Activated naive CD8-positive, alpha-beta T cell treated with anti-CD3 and anti-CD28 coated beads, Interleukin-2, amount 50 U/mL, for 16 hours (primary cell): ENCODE data around the gene PTPRO.

ENCODE experiments used
- DNase-seq: peaks from one replicate; pipeline ENCODE4 v3.0.0-alpha.2; 2020; ENCODE audit warnings: low read depth, low spot score

Gene PTPRO

DNA sequence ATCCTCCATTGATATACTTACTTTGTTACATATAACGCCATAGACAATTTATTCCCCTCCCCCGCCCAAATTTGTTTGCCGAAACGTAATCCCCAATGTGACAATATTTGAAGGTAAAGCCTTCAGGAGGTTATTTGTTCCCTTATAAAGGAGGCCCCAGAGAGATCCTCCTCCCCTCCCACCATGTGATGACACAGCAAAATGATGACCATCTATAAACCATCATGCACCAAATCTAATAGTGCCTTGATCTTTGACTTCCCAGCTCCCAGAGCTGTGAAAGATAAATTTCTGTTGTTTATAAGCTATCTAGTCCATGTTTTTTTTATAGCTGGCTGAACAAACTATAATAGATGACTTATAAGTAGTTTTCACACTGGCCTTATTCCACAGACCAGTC is 122.2 kb downstream of the PTPRO start:
- DNase-seq = no peak

GRCh38 chr12:15446807-15447206 is 124.5 kb downstream of the PTPRO start:
- no peak for DNase-seq

DNA sequence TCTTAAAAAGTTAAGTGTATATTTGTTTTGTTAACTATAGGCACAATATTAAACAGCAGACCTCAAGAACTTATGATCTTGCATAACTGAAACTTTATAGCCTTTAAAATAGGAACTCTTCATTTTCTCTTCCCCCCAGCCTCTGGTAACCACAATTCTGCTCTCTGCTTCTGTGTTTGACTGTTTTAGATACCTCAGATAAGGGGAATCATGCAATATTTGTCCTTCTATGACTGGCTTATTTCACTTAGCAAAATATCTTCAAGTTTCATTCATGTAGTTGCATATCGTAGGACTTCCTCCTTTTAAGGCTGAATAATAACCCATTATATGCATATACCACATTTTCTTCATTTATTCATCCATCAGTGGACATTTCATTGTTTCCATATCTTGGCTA is 131.3 kb downstream of the PTPRO start:
- DNase-seq = no peak

DNA sequence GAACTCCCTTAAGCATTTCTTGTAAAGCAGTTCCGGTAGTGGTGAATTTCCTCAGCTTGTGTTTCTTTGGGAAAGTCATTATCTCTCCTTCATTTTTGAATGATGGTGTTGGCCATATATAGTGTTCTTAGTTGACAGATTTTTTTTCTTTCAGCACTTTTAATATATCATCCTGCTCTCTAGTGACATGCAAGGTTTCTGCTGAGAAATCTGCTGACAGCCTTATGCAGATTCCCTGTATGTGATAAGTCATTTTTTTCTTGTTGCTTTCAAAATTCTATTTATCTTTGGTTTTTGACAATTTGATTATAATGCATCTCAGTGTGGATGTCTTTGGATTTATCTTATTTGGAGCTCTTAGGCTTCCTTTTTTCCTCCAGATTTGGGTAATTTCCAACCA is 135.7 kb downstream of the PTPRO start:
- DNase-seq = no peak

DNA sequence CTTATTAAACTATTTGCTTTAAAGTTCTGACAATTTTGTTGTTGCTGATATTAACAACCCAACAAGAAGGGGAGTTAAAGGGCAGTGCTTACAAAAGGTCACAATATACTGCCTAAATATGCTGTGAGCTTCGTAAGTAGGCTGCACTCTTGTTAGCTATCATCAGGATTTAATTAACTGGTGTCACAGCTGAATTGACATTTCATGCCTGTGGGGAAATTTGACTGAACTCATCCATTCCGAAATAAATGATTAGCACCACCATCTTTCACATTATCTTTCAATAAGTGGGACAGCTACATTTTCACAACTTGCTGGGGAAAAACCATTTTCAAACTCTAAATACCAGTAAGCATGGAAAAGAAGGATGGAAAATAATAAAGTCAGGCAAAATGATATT is 146.6 kb downstream of the PTPRO start:
- no peak for DNase-seq

GRCh38 chr12:15469356-15469755 is 147.0 kb downstream of the PTPRO start:
- no peak for DNase-seq

- no peak for DNase-seq
These were observed 149.7 kb downstream of the PTPRO start for GRCh38 chr12:15472036-15472435.

GRCh38 chr12:15474766-15475165 is 152.5 kb downstream of the PTPRO start:
- DNase-seq = no peak

DNA sequence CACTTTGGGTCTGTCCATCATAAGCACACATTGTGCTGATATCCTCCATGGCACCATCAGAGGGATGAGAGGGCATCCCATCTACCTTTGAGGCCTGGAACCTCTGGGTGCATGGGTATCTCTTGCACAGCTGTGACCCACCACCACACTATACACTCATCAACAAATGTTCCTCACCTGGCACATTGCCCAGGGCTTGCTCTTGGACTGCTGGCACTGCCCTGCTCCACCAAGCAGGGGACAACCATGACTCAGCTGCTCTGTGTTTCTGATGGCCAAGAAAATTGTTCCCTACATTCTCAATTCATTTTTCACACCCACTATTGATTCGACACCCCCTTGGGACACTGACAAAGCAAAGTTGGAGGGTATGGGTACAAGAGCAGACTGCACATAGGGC is 155.5 kb downstream of the PTPRO start:
- DNase-seq = no peak

DNA sequence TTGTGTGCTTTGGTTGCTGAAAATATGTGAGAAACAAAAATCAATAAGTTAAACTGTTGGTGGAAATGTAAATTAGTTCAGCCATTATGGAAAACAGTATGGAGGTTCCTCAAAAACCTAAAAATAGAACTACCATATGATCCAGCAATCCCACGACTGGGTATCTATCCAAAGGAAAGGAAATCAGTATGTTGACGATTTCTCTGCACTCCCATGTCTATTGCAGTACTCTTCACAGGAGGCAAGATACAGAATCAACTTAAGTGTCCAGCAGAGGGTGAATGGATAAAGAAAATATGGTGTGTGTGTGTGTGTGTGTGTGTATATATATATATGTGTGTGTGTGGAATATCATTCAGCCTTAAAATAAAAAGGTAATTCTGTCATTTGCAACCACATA is 159.5 kb downstream of the PTPRO start:
- DNase-seq = no peak

- DNase-seq = no peak
These were observed 163.2 kb downstream of the PTPRO start for GRCh38 chr12:15485466-15485865.

DNA sequence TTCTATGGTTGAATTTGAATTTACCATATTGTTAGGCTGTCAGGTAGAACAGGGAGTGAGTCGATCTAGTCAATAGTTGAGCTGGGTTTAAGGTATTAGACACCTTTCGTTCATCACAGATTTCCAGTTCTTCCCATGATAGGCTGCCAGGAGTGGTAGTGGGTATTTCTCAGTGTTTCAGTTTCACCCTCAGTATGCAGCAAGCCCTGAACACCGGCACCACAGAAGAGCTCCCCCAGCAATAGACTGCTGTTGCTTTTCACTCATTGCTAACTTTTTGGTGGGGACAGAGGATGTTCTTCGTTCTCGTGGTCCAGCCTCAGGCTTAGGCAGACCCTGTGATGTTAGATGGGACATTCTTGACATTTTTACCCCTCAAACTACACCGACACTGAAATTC is 164.6 kb downstream of the PTPRO start:
- DNase-seq = no peak

DNA sequence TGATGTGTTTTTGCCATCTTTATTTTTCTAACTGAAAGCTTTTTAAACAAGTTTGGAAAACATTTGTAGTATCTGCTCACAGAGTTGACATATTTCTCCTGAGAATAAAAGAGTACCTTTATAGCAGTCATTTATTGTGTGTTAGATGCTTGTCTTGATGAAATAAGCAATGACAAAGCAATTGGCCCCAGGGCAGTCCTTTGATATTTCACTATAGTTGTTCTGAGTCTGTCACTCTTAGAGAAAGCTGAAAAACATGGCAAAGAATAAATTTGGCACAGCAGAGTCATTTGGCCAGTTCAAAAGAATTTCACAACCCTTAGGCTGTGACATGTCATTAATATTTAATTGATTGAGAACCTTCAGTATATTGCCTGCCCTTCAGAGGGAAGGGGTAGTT is 166.2 kb downstream of the PTPRO start:
- DNase-seq = no peak

DNA sequence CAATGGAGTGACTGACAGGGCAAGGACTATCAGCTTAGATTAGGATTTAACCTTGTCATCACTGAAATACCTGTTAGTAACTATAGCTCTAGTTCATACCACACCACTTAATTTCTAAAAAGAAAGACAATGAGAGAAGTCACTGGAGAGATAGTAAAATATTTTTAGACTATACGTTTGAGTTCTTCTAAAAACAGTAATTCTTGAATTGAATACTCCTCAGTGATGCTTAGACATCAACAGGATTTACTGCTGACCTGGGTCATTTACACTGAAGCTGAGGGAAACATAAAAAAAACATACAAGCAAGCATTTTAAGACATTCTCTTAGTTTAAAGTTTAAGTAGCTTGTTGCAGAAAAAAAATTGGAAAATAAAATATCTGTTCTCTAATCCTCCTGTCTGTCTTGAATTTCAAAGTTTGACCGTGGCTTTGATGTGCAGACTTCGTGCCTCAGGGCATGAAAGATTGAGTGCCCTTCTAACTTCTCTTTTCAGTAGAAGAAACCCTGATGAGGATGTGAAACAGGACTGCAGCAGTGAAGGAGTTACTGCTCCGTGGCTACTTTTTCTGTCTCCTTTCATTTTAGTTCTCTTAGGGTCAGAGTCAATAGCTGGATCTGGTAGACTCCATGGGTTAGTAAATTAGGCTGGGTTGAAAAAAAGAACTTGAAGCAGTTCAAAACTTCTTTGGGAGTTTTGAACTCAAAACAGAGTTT is 172.2 kb downstream of the PTPRO start:
- no peak for DNase-seq

GRCh38 chr12:15495746-15496145 is 173.4 kb downstream of the PTPRO start:
- DNase-seq = no peak

DNA sequence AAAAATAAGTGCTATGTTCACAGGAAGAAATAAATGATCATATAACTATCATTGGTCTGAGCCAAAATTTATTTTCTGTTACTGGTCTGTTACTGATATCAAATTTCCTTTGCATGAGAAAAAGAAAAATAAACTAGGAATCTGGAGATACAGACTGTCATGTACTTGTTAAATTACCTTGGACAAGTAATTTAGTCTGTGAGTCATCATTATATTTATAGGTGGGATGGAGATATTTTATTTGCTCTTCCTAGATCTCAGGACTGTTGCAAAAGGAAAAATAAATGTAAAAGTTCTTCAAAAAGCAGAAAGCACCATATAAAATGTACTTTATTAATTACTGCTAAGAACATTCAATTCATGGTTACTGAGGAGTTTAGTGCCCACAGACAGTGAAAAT is 174.4 kb downstream of the PTPRO start:
- DNase-seq = no peak

- DNase-seq = no peak
These were observed 175.5 kb downstream of the PTPRO start for GRCh38 chr12:15497671-15498292.

DNA sequence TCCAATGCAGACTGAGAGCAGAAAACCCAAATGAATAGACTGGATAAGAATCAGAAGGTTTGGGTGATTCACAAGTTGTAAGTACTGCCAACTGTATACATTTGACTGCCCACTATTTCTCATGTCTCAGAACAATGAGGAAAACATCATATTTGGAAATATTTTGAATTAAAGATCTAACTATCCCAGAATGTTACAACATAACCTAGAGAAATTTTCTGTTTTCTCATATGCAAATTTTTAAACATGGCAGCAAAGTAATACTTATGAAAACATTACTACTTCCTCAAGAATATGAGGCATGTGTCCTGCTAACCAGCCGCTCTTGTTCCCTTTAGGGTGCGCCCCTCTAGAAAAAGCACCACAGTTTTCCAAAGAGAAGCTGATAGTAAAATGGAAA is 179.9 kb downstream of the PTPRO start:
- no peak for DNase-seq

DNA sequence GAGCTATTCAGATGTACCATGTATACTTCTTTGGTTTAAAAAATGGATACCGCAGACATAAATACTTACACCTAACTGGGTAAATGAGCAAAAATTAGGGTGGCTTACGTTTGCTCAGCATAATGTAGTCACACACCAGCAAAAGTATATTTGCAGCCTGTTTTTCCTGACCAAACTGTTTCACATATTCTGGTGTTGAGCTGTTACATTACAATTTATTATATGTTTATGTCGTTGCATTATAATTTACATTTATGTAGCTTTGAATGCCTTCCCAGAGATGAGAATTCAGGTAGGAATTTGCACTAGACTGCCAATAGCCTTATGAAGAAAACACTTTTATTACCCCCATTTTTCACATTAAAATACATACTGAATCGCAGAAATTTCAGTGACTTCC is 183.3 kb downstream of the PTPRO start:
- DNase-seq = no peak

DNA sequence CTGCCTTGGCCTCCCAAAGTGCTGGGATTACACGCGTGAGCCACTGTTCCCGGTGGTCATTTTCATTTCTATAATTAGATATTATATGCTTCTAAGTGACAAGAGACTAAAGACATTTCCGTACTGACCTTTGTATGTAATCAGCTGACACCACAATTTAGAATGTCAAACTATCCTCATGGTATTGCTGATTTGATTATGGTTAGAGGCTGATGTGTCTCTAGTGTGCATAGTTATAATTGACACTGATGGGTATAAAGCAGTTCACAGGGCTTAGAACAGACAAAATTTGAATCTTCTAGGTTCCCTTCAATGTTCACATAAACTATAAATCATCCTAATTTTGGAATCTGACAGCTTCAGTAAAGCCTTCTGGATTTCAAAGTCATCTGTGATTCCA is 192.7 kb downstream of the PTPRO start:
- no peak for DNase-seq

GRCh38 chr12:15520083-15520482 is 197.8 kb downstream of the PTPRO start:
- DNase-seq = no peak

- DNase-seq = no peak
These were observed 198.5 kb downstream of the PTPRO start for GRCh38 chr12:15520844-15521243.

GRCh38 chr12:15522574-15523187 is 200.4 kb downstream of the PTPRO start:
- DNase-seq = no peak
